Right renal pelvis (tissue), 4 donors: Measurements from ENCODE around the gene PIK3CD. TPM values are rescaled to one million over a fixed set of nuclear protein-coding genes. Genes with fewer than 3 reads are reported as not detected.

Experiments
- DNase-seq, 4 donors: peaks; one replicate each; pipeline ENCODE4 v3.0.0-alpha.2; 2013; ENCODE audit warnings: low read depth in 4 of 4, low spot score in 3 of 4, missing footprints in 1 of 4
- polyA plus RNA-seq, 4 donors: library from polyadenylated mRNA; unstranded; fragments of 120-200 nt; gene quantifications; one replicate each; pipeline ENCODE4 v1.2.1, GENCODE V29; 2013; ENCODE audit not compliant: insufficient read length in 4 of 4

PIK3CD gene
- polyA plus RNA-seq = 1 to 10 TPM; 6.2 to 7.1 (median 7.0) TPM

GRCh38 chr1:9651565-9652378 lies at the start of gene PIK3CD:
Gene PIK3CD (plus strand): TSS chr1:9651731. CDS start chr1:9710456, 58,725 bp downstream.
- DNase-seq = peak in 2 of 4 donors; percentile 22 to 42

DNA sequence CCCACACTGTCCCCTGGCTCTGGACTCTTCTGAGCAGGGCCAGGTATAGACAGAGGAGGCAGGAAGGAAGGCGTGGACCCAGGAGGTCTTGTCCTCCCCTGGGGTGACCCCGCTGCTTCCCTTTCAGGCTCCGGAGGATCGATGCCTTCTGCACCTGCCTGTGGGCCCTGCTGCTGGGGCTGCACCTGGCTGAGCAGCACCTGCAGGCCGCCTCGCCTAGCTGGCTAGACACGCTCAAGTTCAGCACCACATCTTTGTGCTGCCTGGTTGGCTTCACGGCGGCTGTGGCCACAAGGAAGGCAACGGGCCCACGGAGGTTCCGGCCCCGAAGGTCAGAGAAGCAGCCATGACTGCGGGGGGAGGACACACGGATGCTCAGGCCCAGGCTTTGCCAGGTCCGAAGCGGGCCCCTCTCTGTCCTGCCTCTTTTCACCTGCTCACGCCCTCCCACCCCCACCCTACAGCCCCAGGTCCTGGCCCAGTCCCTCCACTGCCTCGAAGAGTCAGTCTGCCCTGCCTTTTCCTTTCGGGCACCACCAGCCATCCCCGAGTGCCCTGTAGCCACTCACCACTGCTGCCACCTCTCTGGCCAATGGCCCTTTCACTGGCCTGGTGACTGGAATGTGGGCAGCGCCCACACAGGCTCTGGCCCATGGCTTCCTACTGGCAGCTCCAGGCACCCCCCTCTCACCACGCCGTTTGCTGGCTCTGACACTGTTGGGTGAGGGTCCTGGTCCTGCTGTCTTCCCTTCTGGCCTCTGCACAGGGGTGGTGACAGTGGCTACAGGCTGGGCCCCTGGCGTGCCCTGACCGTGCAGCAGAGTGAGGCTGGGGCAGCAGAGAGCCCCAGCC lies 49.4 kb upstream of the PIK3CD start:
- no peak for DNase-seq

- DNase-seq = no peak
Observed at GRCh38 chr1:9602794-9603167, 48.8 kb upstream of the PIK3CD start.

- DNase-seq = no peak
Observed at GRCh38 chr1:9603307-9603706, 48.2 kb upstream of the PIK3CD start.

DNA sequence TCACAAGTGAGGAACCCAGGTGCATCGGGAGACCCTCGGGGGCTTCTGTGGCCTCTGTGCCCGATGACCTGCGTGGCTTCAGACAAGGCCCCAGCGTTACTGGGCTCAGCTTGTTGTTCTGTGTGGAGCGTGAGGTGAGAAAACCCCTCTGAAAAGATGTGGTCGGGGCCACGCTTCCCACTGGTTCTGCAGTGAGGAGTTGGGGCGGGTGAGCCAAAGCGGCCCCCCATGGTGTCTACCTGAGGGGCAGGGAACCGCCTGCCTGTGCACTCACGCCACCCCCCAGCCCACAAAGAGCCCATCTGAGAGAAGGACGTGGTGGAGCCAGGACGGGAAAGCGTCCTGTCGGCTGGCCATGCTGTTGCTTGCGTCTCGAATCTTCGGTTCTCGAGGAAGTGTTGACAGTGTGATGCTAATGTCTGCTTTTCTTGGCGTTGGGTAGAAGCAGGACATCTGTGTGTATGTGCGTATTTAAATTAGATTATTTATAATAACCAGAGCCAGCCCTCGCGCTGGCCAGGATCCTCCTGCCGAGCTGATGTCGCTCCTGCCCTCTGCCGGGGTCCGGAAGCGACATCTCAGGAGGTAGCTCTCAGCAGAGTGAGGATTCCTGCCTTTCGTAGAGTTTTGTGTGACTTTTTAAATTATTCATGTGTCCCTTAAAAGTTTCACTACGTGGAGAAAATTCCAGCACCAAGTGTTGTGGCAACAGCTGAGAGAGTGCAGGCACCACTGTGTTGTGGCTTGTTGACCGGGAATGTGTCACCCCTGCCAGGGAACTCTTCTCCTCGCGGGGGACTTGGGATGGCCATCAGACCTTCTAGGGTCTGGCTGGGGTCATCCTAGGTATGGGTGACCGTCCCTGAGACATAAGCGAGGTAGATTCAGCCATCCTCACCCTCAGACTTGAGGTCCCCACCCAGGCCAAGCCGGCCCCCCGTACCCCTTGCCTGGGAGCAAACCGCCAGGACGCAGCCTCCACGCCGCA lies 47.5 kb upstream of the PIK3CD start:
- no peak for DNase-seq

GRCh38 chr1:9604836-9605235 lies 46.7 kb upstream of the PIK3CD start:
- no peak for DNase-seq

- no peak for DNase-seq
Observed at GRCh38 chr1:9605946-9606455, 45.5 kb upstream of the PIK3CD start.

- DNase-seq = no peak
Observed at GRCh38 chr1:9606458-9606857, 45.1 kb upstream of the PIK3CD start.

DNA sequence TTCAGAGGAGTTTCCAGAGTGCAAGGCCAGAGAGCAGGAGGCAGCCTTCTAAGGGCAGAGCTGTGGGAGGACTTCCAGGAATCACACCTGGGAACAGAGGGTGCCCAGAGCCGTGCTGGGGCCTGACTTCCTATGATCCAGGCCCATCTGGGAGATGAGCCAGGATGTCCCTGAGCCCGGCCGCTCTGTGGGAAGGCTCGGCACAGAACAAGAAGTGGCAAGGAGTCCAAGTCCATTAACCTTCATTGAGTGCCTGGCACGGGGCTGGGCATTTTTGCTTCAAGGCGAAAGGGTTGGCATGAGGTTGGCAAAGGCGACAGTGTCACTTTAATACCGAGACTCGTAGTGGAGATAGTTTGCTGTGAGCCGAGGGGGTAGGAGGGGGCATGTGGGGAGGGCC lies 44.6 kb upstream of the PIK3CD start:
- DNase-seq = no peak

- no peak for DNase-seq
Observed at GRCh38 chr1:9607352-9607751, 44.2 kb upstream of the PIK3CD start.

DNA sequence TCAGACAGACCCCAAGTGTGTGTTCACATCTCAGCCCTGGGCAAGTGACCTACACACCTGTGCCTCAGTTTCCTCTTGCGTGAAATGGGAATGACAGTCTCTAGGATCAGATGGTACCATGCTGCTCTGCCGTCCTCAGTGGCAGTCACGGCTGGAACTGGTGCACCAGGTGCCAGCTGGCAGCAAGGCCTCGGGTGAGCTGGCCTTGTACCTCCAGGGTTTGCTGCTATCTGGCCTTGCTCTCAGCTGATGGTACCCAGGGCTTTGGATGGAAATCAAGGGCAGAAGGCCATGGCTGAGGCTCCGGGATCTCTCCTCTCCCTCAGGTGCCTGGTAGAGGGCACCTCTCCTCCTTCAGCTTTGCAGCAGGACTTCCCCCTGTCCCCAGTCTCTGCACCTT lies 41.5 kb upstream of the PIK3CD start:
- DNase-seq = no peak

- DNase-seq = no peak
Observed at GRCh38 chr1:9610548-9610947, 41.0 kb upstream of the PIK3CD start.

DNA sequence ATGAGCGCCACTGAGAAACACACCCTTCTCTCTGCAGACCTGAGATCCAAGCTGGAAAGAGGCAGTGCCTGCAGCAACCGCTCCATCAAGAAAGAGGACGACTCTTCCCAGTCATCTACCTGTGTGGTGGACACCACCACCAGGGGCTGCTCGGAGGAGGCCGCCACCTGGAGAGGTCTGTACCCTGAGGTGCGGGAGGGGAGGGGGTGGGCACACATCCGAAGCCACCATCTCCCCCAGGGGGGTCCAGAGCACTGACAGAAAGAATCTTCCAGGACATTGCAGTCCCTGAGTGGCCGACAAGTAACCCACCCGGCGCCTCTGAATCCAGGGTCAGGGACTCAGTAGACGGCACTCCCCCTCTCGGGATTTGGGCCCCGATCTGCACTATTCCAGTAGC lies 39.8 kb upstream of the PIK3CD start:
- DNase-seq = no peak

DNA sequence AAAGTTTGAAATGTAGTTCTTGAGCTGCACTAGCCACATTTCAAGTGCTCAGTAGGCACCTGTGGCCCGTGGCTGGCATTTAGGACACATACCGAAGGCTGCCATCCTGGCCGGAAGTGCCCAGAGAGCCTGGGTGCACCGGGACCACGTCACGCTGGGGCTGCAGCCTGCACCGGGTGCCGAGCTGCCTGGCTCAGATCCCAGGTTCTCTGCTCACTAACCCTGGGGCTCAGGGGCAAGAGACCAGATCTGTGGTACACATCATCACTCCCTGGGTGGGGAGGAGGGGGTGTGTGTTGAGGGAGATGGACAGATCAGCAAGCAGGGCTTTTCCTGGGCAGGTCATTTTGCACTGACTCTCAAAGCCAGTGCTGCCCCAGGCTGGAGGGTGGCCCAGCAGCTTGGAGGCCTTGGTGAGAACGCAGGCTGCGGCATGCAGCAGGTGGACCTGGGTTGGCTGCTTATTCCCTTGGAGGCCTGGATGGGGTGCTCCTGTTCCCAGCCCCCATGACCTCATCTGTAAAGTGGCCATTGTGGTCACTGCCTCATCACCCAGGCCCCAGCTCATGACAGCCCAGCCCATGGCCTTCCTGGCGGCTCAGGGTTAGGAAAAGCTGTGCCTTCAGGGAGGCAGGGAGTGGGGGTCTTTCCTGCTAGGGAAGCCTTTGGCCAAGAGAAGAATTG lies 39.2 kb upstream of the PIK3CD start:
- no peak for DNase-seq

DNA sequence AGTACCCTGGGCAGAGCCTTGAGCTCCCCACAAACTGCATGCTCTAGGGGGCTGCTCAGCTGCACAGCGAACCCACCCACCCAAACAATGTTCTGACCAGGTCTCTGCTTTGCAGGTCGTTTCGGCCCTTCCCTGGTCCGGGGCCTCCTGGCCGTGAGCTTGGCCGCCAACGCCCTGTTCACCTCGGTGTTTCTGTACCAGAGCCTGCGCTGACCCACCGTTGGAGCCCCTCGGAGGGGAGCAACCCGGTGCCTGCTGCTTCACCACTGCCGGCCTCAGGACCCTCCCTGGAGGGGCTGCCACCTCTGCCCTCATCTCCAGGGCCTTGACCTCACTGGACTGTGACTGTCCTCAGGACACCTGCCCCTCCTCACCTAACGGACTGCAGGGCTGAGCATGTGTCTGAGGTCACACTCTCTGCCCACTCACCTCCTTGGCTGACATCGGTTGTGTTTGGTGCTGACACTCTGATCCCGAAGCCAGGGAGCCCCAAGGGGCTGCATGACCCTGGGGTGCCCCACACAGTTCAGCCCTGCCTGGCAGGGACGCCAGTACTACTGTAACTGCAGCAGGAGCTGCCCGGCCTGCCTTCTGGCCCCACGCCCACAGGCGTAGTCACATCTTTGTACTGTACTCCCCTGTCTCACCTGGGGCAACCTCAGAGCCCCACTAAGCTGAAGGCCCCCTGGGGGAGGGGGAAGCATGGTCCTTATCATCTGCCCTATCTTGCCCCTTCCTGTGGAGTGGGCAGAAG lies 38.5 kb upstream of the PIK3CD start:
- DNase-seq = no peak

DNA sequence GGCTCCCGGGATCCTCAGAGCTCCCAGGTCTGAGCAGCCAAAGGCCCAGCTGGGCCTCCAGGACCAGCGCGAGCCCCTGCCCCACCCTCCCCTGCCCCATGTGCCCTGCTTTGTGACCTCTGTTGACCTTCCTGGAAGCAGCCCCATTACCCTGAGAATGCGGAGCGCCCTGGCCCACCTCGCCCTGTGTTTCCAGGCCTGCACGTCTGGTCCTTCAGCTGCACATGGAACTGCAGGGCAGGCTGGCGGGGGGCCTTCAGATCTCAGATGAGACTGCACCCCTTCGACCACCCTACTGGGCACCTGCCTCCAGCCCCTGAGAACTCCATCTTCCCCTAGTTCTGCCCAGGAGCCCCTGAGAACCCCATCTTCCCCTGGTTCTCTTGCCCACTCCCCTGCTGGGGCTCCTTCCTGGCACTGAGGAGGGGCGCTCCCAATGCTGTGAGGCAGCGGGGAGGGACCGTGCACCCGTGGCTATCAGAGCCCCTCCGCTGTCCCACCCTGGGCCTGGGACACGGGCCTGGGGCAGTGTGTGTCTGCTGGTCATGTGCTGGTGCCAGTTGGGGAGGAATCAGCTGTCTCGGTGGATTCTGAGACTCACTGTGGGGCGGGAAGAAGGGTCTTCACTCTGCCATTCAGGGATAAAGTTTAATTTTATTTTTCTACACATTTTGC lies 37.8 kb upstream of the PIK3CD start:
- DNase-seq = no peak

DNA sequence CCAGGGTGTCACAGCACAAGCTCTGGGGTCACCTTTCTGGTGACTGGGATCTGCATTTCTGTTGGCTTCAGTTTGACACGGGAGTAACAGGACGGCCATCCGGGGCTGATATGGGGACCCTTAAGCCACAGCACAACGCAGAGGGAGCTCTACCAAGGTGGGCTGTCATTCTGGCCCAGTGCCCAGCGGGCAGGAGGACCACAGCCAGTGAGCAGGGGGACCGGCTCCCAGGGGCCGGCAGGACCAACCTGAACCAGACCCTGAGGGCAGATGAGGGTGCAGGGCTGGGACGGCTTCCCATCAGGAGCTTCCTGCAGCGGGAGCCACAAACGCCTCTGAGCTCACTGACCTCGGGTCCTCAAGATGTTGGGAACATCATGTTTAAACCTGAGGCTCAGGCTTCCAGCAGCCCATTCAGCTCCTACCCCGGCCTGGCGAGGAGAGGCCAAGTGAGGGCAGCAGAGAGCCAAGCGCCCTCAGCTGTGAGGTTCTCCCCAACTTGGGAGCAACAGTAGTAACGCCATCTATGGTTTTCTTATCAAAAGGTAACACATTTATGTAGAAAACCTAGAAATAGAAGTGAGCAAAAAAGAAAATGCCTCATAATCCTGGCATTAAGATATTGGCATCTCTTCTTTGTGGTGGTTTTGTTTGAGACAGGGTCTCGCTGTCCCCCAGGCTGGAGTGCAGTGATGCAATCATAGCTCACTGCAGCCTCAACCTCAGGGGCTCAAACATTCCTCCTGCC lies 36.0 kb upstream of the PIK3CD start:
- DNase-seq = no peak
